K562 (cell line): ENCODE measurements around the gene SNTG2. TPM values are rescaled to one million over a fixed set of nuclear protein-coding genes. Genes with fewer than 3 reads are reported as not detected.

Source experiments
- ATAC-seq: fragments of 200-7000 bp; cut with Tn5 transposase; 3 replicates; pipeline ENCODE4 v1.9.1; 2020; ENCODE audit warnings: moderate library complexity
- BruUV-seq: library from RNA; stranded (reverse); fragments of 400-500 nt; replicated peaks from 2 replicates; lab custom pipeline; 2021; lab: Mats Ljungman, UMichigan
- CTCF ChIA-PET: fragments of 300-600 bp; formaldehyde crosslinking; extraction: SDS; loops from one replicate; lab custom pipeline; 2021; ENCODE audit warnings: low intra/inter-chr PET ratio; lab: Yijun Ruan, JAX
- POLR2A ChIA-PET: fragments of 300-600, 350-650 bp; sonication (Branson Sonifier 250); formaldehyde crosslinking; extraction: SDS; loops from one replicate; lab custom pipeline; 2021; ENCODE audit warnings: antibody characterized with exemption, inconsistent platforms; lab: Yijun Ruan, JAX
- DNase-seq, 4 experiments: peaks; one replicate each; pipeline versions ENCODE4 v3.0.0 to v3.0.0-alpha.2; 2011 to 2018; ENCODE audit warnings: low spot score in 3 of 4, mixed read lengths in 3 of 4; ENCODE audit errors: extremely low read depth in 1 of 4
- FAIRE-seq: peaks from 2 replicates; lab custom pipeline; 2011; peaks lifted over from hg19 to GRCh38; lab: Jason Lieb, UNC
- H2AFZ ChIP-seq: 2 replicates; pipeline ENCODE4 v1.6.0; 2011; ENCODE audit warnings: low read depth, low read length, control low read depth, inconsistent platforms
- H3K27ac ChIP-seq: fragments of 200-600 bp; 3 replicates; pipeline ENCODE4 v1.8.0; 2011; ENCODE audit warnings: low read depth, mild to moderate bottlenecking, control low read depth, inconsistent platforms, low read length, moderate library complexity, mixed read lengths; ENCODE audit errors: extremely low read depth
- H3K27me3 ChIP-seq, 2 experiments: fragments of 300-600 bp in 1 of 2; 2 replicates in 1 of 2; 3 replicates in 1 of 2; pipeline versions ENCODE4 v1.6.0 to v1.8.0; 2011; ENCODE audit warnings: inconsistent platforms in 2 of 2, low read length in 2 of 2, mild to moderate bottlenecking in 1 of 2, mixed read lengths in 1 of 2, moderate library complexity in 1 of 2; ENCODE audit not compliant: control insufficient read depth in 2 of 2, insufficient read depth in 2 of 2
- H3K36me3 ChIP-seq: fragments of 300-600 bp; 3 replicates; pipeline ENCODE4 v1.8.0; 2011; ENCODE audit warnings: mild to moderate bottlenecking, low read length, inconsistent platforms; ENCODE audit not compliant: control insufficient read depth, insufficient read depth
- H3K4me1 ChIP-seq, 2 experiments: fragments of 200-600 bp in 1 of 2; replicated peaks in 1 of 2; 2 replicates in 1 of 2; 3 replicates in 1 of 2; pipeline versions ENCODE4 v1.5.1 to v1.8.0; 2011; ENCODE audit warnings: inconsistent platforms in 2 of 2, low read length in 2 of 2, mild to moderate bottlenecking in 1 of 2, mixed read lengths in 1 of 2, moderate library complexity in 1 of 2; ENCODE audit not compliant: control insufficient read depth in 2 of 2, insufficient read depth in 2 of 2
- H3K4me2 ChIP-seq: 2 replicates; pipeline ENCODE4 v1.6.1; 2011; ENCODE audit warnings: low read length, control low read depth, inconsistent platforms, mixed read lengths; ENCODE audit not compliant: insufficient read depth
- H3K4me3 ChIP-seq: fragments of 200-600 bp; sonication (generic), shearing (Covaris generic); 2 replicates; pipeline ENCODE4 v1.5.1; 2016; ENCODE audit warnings: control low read depth, inconsistent platforms
- H3K79me2 ChIP-seq: fragments of 200-600 bp; 3 replicates; pipeline ENCODE4 v1.8.0; 2011; ENCODE audit warnings: low read length, inconsistent platforms; ENCODE audit not compliant: control insufficient read depth, insufficient read depth
- H3K9ac ChIP-seq, 2 experiments: 2 replicates each; pipeline versions ENCODE4 v1.6.0 to v1.6.1; 2011; ENCODE audit warnings: low read depth in 2 of 2, low read length in 2 of 2, control low read depth in 1 of 2, inconsistent platforms in 1 of 2, mild to moderate bottlenecking in 1 of 2, mixed read lengths in 1 of 2; ENCODE audit not compliant: insufficient read depth in 1 of 2
- H3K9me1 ChIP-seq: one replicate; pipeline ENCODE4 v1.6.0; 2011; ENCODE audit warnings: inconsistent platforms, mild to moderate bottlenecking, low read length, moderate library complexity; ENCODE audit not compliant: control insufficient read depth, insufficient read depth
- H3K9me3 ChIP-seq: replicated peaks from 2 replicates; pipeline ENCODE4 v1.5.1; 2011; ENCODE audit warnings: low read depth, low read length, inconsistent platforms; ENCODE audit not compliant: control insufficient read depth, insufficient read depth
- H4K20me1 ChIP-seq: replicated peaks from 2 replicates; pipeline ENCODE4 v1.6.1; 2011; ENCODE audit warnings: low read length, inconsistent platforms, mixed read lengths; ENCODE audit not compliant: control insufficient read depth, insufficient read depth
- ATF1 ChIP-seq, 2 experiments: fragments of 450-650 bp in 1 of 2; IDR thresholded peaks; 2 replicates each; pipeline ENCODE4 v1.6.1; 2016; ENCODE audit warnings: missing compliant biosample characterization in 1 of 2, missing genetic modification characterization in 1 of 2
- ATF3 ChIP-seq, 2 experiments: fragments of 450-650 bp in 1 of 2; sonication (generic) in 1 of 2; formaldehyde crosslinking in 1 of 2; IDR thresholded peaks in 1 of 2; conservative IDR thresholded peaks in 1 of 2; 2 replicates each; pipeline versions ENCODE4 v1.6.1 to v1.8.1; 2016 to 2023; ENCODE audit warnings: mild to moderate bottlenecking in 2 of 2, moderate library complexity in 2 of 2, inconsistent platforms in 1 of 2, missing genetic modification reagents in 1 of 2
- ATF7 ChIP-seq: fragments of 450-650 bp; IDR thresholded peaks from 2 replicates; pipeline ENCODE4 v1.7.1; 2014; ENCODE audit warnings: mild to moderate bottlenecking, moderate library complexity
- ETV1 ChIP-seq: fragments of 450-650 bp; conservative IDR thresholded peaks from 2 replicates; pipeline ENCODE4 v1.6.1; 2016; ENCODE audit warnings: missing genetic modification characterization, control low read depth, low read depth, missing compliant biosample characterization
- MAX ChIP-seq: sonication (generic); formaldehyde crosslinking; IDR thresholded peaks from 2 replicates; pipeline ENCODE4 v1.9.0; 2022; ENCODE audit warnings: mild to moderate bottlenecking, missing genetic modification reagents
- MXD1 ChIP-seq: fragments of 250-450 bp; sonication (Bioruptor Pico); IDR thresholded peaks from 2 replicates; pipeline ENCODE4 v1.8.0; 2021; ENCODE audit warnings: borderline replicate concordance, mild to moderate bottlenecking, moderate library complexity; ENCODE audit not compliant: poor library complexity, severe bottlenecking
- PCBP1 ChIP-seq: fragments of 200-400 bp; formaldehyde crosslinking; IDR thresholded peaks from 2 replicates; pipeline ENCODE4 v1.6.1; 2018; ENCODE audit warnings: mild to moderate bottlenecking, low read depth, low read length; ENCODE audit not compliant: poor library complexity, severe bottlenecking
- ZMIZ1 ChIP-seq, 2 experiments: fragments of 150-350 bp in 1 of 2; IDR thresholded peaks; 2 replicates each; pipeline ENCODE4 v1.6.1; 2012 to 2016; ENCODE audit warnings: low read depth in 2 of 2, low read length in 2 of 2, mild to moderate bottlenecking in 1 of 2, moderate library complexity in 1 of 2
- WGBS: fragments of 100-300 bp; shearing (Covaris generic); methylation state at CpG from one replicate; pipeline ENCODE4 v1.1.6; 2016; ENCODE audit warnings: low coverage, mixed read lengths; ENCODE audit not compliant: insufficient coverage; ENCODE audit errors: missing lambda C conversion rate; 5-methylcytosine and 5-hydroxymethylcytosine counted together
- in situ Hi-C: fragments of 300-500 bp; cut with MboI; formaldehyde crosslinking; loops from 4 replicates; pipeline ENCODE4 v1.15.0; 2018; ENCODE audit warnings: inconsistent platforms, mixed read lengths
- intact Hi-C: fragments of 100-400 bp; cut with micrococcal nuclease; formaldehyde crosslinking; loops from 2 replicates; pipeline ENCODE4 v1.14.2; 2022
- polyA plus RNA-seq, 8 experiments: library from polyadenylated mRNA; depleted of rRNA in 4 of 8; stranded (reverse) in 5 of 8; unstranded in 3 of 8; fragments of >200 nt; fragmentation: Nextera tagmentation in 2 of 8; fragmentation: Illumina TruSeq in 1 of 8; extraction: Ambion mirVana in 2 of 8; extraction: Trizol in 1 of 8; gene quantifications; 2 replicates each; pipeline versions ENCODE4 v1.2.1 to v1.2.3, GENCODE V29; 2011 to 2014; ENCODE audit warnings: inconsistent platforms in 1 of 8, missing spikeins in 1 of 8
- total RNA-seq, 7 experiments: library from RNA; depleted of rRNA in 6 of 7; stranded (reverse); fragments of >200 nt in 6 of 7; fragmentation: Illumina TruSeq in 2 of 7; extraction: Trizol in 2 of 7; gene quantifications; 2 replicates each; pipeline versions ENCODE4 v1.2.1 to v1.2.3, GENCODE V29; 2011 to 2021; ENCODE audit warnings: low replicate concordance in 1 of 7
- TF ChIP-seq, protein P1 (sequence below): fragments of 450-650 bp; formaldehyde crosslinking; conservative IDR thresholded peaks from 2 replicates; pipeline ENCODE4 v1.4.0; 2022; ENCODE audit warnings: mild to moderate bottlenecking, missing genetic modification characterization
- TF ChIP-seq, protein P2 (sequence below): fragments of 200-800 bp; sonication (Bioruptor generic); IDR thresholded peaks from 2 replicates; pipeline ENCODE4 v1.6.1; 2017; ENCODE audit warnings: missing genetic modification characterization, missing compliant biosample characterization

The SNTG2 gene
- total and polyA plus RNA-seq, 9 of the 15 experiments (the other 6 are each of a cell fraction or from before 2014, with no cell fraction given) = not detected

- H3K4me2 ChIP-seq = no peak overlapping the region
- no TSS peak for BruUV-seq
- H3K9me3 ChIP-seq = no peaks in the 10 kb centered on the region
- POLR2A ChIA-PET = no interaction called here
- no peak overlapping the region for H3K4me3 ChIP-seq
- peaks cover 2 to 21% of the 10 kb centered on the region in 2 experiments; a peak in 3 of 5 replicates for H3K27me3 ChIP-seq
- no peak overlapping the region for H3K27ac ChIP-seq
- in situ Hi-C loops = no loop called here
- no peak for FAIRE-seq
- no peaks in the 10 kb centered on the region for H3K36me3 ChIP-seq
- H3K4me1 ChIP-seq = no peaks in the 10 kb centered on the region
- 4% methylated on average over 6 of the region's 6 CpGs for WGBS
- no peaks in the 10 kb centered on the region for H3K9me1 ChIP-seq
- CTCF ChIA-PET = no interaction called here
- intact Hi-C loops = no loop called here
- H2AFZ ChIP-seq = no peak overlapping the region
- no peak overlapping the region for H3K9ac ChIP-seq
- DNase-seq = no peak
- H3K79me2 ChIP-seq = no peaks in the 10 kb centered on the region
- ATAC-seq = no peak
- no peaks in the 10 kb centered on the region for H4K20me1 ChIP-seq
- TF ChIP-seq, protein P1, sequence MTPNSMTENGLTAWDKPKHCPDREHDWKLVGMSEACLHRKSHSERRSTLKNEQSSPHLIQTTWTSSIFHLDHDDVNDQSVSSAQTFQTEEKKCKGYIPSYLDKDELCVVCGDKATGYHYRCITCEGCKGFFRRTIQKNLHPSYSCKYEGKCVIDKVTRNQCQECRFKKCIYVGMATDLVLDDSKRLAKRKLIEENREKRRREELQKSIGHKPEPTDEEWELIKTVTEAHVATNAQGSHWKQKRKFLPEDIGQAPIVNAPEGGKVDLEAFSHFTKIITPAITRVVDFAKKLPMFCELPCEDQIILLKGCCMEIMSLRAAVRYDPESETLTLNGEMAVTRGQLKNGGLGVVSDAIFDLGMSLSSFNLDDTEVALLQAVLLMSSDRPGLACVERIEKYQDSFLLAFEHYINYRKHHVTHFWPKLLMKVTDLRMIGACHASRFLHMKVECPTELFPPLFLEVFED (CRISPR knock-in tag) = no peak
- TF ChIP-seq MXD1 = no peak
- TF ChIP-seq, protein P2, sequence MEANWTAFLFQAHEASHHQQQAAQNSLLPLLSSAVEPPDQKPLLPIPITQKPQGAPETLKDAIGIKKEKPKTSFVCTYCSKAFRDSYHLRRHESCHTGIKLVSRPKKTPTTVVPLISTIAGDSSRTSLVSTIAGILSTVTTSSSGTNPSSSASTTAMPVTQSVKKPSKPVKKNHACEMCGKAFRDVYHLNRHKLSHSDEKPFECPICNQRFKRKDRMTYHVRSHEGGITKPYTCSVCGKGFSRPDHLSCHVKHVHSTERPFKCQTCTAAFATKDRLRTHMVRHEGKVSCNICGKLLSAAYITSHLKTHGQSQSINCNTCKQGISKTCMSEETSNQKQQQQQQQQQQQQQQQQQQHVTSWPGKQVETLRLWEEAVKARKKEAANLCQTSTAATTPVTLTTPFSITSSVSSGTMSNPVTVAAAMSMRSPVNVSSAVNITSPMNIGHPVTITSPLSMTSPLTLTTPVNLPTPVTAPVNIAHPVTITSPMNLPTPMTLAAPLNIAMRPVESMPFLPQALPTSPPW (CRISPR knock-in tag) = no peak
- TF ChIP-seq MAX (CRISPR knock-in tag) = no peak
- peak; percentile 15; the same call in 1 of the 2 replicates for TF ChIP-seq ATF3 (IDR thresholded peaks at IDR 0.05)
- TF ChIP-seq ATF3 (CRISPR knock-in tag; conservative IDR thresholded peaks at IDR 0.05) = no peak
- peak; percentile 39; the same call in 1 of the 2 replicates for TF ChIP-seq ATF7
- no peak for TF ChIP-seq ETV1 (tag)
- no peak for TF ChIP-seq PCBP1
- no peak for TF ChIP-seq ZMIZ1 (IDR thresholded peaks at IDR 0.05; ENCODE audit: low read depth in 2 of 2, low read length in 2 of 2)
- TF ChIP-seq ATF1 (CRISPR knock-in tag; IDR thresholded peaks at IDR 0.05) = no peak
- peak; percentile 27; the same call in 1 of the 2 replicates for TF ChIP-seq ATF1 (tag; IDR thresholded peaks at IDR 0.05)
Observed at GRCh38 chr2:943461-943797, 7.2 kb upstream of the SNTG2 start.
